Astrocyte (in vitro differentiated cells and primary cell): ENCODE measurements around the gene AKAP8L.

Experiments used
- CTCF ChIP-seq: IDR thresholded peaks from 2 replicates; pipeline ENCODE4 v1.5.1; 2011; ENCODE audit warnings: low read depth, mild to moderate bottlenecking, inconsistent platforms, low read length, moderate library complexity; ENCODE audit not compliant: insufficient read depth
- EZH2 ChIP-seq: IDR thresholded peaks from 2 replicates; pipeline ENCODE4 v1.6.1; 2012; ENCODE audit warnings: mild to moderate bottlenecking, low read length, inconsistent platforms; ENCODE audit not compliant: insufficient read depth

- TF ChIP-seq CTCF (no peak), EZH2 (no peak)
Observed at GRCh38 chr19:15447057-15447456, 28.3 kb upstream of the AKAP8L start.
